GM23338 (cell line): ENCODE results near the gene ANKRD6. TPM values are rescaled to one million over a fixed set of nuclear protein-coding genes. Genes with fewer than 3 reads are reported as not detected.

Experiments
- ATAC-seq: fragments of 200-7000 bp; cut with Tn5 transposase; 3 replicates; pipeline ENCODE4 v1.9.1; 2020
- DNase-seq: peaks from one replicate; pipeline ENCODE4 v3.0.0-alpha.2; 2015; ENCODE audit warnings: low spot score
- H2AFZ ChIP-seq: fragments of 200-600 bp; sonication (generic); 2 replicates; pipeline ENCODE4 v1.8.0; 2016; ENCODE audit warnings: antibody characterized with exemption, mild to moderate bottlenecking, moderate library complexity
- H3F3A ChIP-seq: fragments of 200-600 bp; sonication (generic); replicated peaks from 2 replicates; pipeline ENCODE4 v1.8.0; 2017; ENCODE audit warnings: antibody characterized with exemption, mixed run types, low read depth
- H3K27ac ChIP-seq: fragments of 200-600 bp; sonication (generic); 2 replicates; pipeline ENCODE4 v1.6.1; 2016; ENCODE audit warnings: low read depth
- H3K27me3 ChIP-seq: fragments of 200-600 bp; sonication (generic); 2 replicates; pipeline ENCODE4 v1.8.0; 2016; ENCODE audit warnings: mild to moderate bottlenecking, mixed run types, moderate library complexity; ENCODE audit not compliant: insufficient read depth
- H3K36me3 ChIP-seq: fragments of 200-600 bp; sonication (generic); 2 replicates; pipeline ENCODE4 v1.8.0; 2016; ENCODE audit warnings: mild to moderate bottlenecking; ENCODE audit not compliant: insufficient read depth
- H3K4me1 ChIP-seq: fragments of 200-600 bp; sonication (generic); 2 replicates; pipeline ENCODE4 v1.8.0; 2016; ENCODE audit warnings: mild to moderate bottlenecking, moderate library complexity; ENCODE audit not compliant: insufficient read depth
- H3K4me2 ChIP-seq: fragments of 200-600 bp; sonication (generic); 2 replicates; pipeline ENCODE4 v1.7.1; 2017; ENCODE audit warnings: mixed run types
- H3K4me3 ChIP-seq: fragments of 200-600 bp; sonication (generic); 2 replicates; pipeline ENCODE4 v1.6.1; 2016; ENCODE audit warnings: mixed run types
- H3K79me2 ChIP-seq: fragments of 200-600 bp; sonication (generic); replicated peaks from 2 replicates; pipeline ENCODE4 v1.8.0; 2017; ENCODE audit warnings: mild to moderate bottlenecking; ENCODE audit not compliant: insufficient read depth
- H3K9me2 ChIP-seq: fragments of 200-600 bp; sonication (generic); 2 replicates; pipeline ENCODE4 v1.8.0; 2017; ENCODE audit not compliant: insufficient read depth
- H4K20me1 ChIP-seq: fragments of 200-600 bp; sonication (generic); replicated peaks from 2 replicates; pipeline ENCODE4 v1.8.0; 2017; ENCODE audit warnings: mild to moderate bottlenecking; ENCODE audit not compliant: insufficient read depth
- H3K27ac Mint-ChIP-seq: 2 replicates; pipeline ENCODE4 v1.8.0; 2020; ENCODE audit warnings: inconsistent platforms, mild to moderate bottlenecking, moderate library complexity, mixed read lengths
- H3K27me3 Mint-ChIP-seq: 3 replicates; pipeline ENCODE4 v1.8.0; 2022; ENCODE audit warnings: low read depth, mild to moderate bottlenecking, moderate library complexity, mixed read lengths, inconsistent platforms; ENCODE audit not compliant: insufficient read depth, poor library complexity
- H3K36me3 Mint-ChIP-seq: 3 replicates; pipeline ENCODE4 v1.8.0; 2021; ENCODE audit warnings: low read depth, mild to moderate bottlenecking, inconsistent platforms, moderate library complexity, mixed read lengths
- H3K4me1 Mint-ChIP-seq: 3 replicates; pipeline ENCODE4 v1.8.0; 2020; ENCODE audit warnings: mild to moderate bottlenecking, inconsistent platforms, mixed read lengths
- H3K4me3 Mint-ChIP-seq: 3 replicates; pipeline ENCODE4 v1.8.0; 2021; ENCODE audit warnings: moderate library complexity, mild to moderate bottlenecking, inconsistent platforms, mixed read lengths
- H3K9me3 Mint-ChIP-seq: 3 replicates; pipeline ENCODE4 v1.8.0; 2020; ENCODE audit warnings: moderate library complexity, mild to moderate bottlenecking, inconsistent platforms, mixed read lengths
- CREB1 ChIP-seq: fragments of 250-450 bp; sonication (Bioruptor Pico); IDR thresholded peaks from 2 replicates; pipeline ENCODE4 v1.5.0; 2020; ENCODE audit warnings: low read depth, mild to moderate bottlenecking, moderate library complexity
- JUNB ChIP-seq: IDR thresholded peaks from one replicate; pipeline ENCODE4 v1.6.1; 2016; ENCODE audit warnings: antibody characterized with exemption; ENCODE audit not compliant: unreplicated experiment
- NANOG ChIP-seq: IDR thresholded peaks from 2 replicates; pipeline ENCODE4 v1.6.1; 2016; ENCODE audit warnings: antibody characterized with exemption, borderline replicate concordance
- POLR2AphosphoS5 ChIP-seq: IDR thresholded peaks from 2 replicates; pipeline ENCODE4 v1.6.1; 2016; ENCODE audit warnings: antibody characterized with exemption, low read depth
- STAT1 ChIP-seq: IDR thresholded peaks from one replicate; pipeline ENCODE4 v1.6.1; 2016; ENCODE audit warnings: antibody characterized with exemption; ENCODE audit not compliant: unreplicated experiment
- ZNF114 ChIP-seq: fragments of 250-450 bp; sonication (Bioruptor Pico); IDR thresholded peaks from 2 replicates; pipeline ENCODE4 v1.5.0; 2020; ENCODE audit warnings: mild to moderate bottlenecking, moderate library complexity
- ZNF331 ChIP-seq: fragments of 250-450 bp; sonication (Bioruptor Pico); IDR thresholded peaks from 2 replicates; pipeline ENCODE4 v1.5.0; 2020; ENCODE audit warnings: low read depth, mild to moderate bottlenecking, moderate library complexity
- polyA plus RNA-seq: library from polyadenylated mRNA; unstranded; fragments of >200 nt; fragmentation: Nextera tagmentation; extraction: Ambion mirVana; gene quantifications from 2 replicates; pipeline ENCODE4 v1.2.1, GENCODE V29; 2016
- total RNA-seq: library from RNA; depleted of rRNA; stranded (reverse); fragments of >200 nt; shearing (Covaris generic); gene quantifications from 2 replicates; pipeline ENCODE4 v1.2.3, GENCODE V29; 2014
- TF ChIP-seq, protein P1 (sequence below): fragments of 250-450 bp; sonication (Bioruptor Pico); IDR thresholded peaks from 2 replicates; pipeline ENCODE4 v1.5.0; 2020; ENCODE audit warnings: mild to moderate bottlenecking, moderate library complexity
- TF ChIP-seq, protein P2 (sequence below): IDR thresholded peaks from one replicate; pipeline ENCODE4 v1.6.1; 2018; ENCODE audit warnings: antibody characterized with exemption; ENCODE audit not compliant: unreplicated experiment
- TF ChIP-seq, protein P3 (sequence below): IDR thresholded peaks from 2 replicates; pipeline ENCODE4 v1.6.1; 2016; ENCODE audit warnings: antibody characterized with exemption

ANKRD6 gene
- total and polyA plus RNA-seq, 2 experiments from 2014 or later: 3.2 to 9.2 TPM

DNA sequence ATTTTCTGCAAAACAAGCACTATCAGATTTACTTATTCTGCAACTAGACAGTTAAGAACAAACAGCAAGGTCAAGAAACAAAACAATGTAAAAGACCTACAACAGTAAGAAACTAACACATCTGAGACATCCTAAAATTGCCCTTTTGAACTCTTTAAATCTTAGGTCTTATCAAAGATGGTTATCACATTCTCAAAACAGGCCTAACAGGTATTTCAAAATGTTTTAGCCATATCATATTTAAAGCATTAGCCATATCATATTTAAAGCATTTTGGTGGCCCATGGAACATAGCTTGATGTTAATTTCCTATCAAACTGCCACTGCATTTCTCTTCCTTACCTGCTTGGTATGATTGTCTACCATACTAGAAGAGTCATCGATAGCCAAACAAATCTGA is 216.7 kb downstream of the ANKRD6 start (continued):
- no peak for TF ChIP-seq ZNF331 (CRISPR knock-in tag)

DNA sequence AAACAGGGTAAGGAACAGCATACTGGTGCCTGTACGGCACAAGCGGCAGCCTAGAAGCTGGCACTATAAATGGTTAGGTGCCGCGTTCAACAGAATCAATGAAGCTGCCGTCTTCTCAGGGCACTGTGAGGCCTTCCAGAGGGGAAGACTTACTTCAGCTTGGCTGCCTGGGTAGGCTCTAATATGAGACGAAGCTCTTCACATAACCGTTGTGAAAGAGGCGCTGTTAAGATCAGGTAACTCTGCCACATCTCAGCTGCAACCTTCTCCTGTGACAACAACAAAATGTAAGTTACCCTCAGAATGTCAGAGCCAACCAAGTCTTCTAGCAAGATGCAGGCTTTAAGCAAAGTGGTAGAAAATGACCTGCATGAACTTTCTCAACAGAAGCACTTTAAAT is 217.6 kb downstream of the ANKRD6 start:
- no peak overlapping the region for H3K27ac Mint-ChIP-seq
- no peaks in the 10 kb centered on the region for H3K9me3 Mint-ChIP-seq
- Histone ChIP-seq H2AFZ (no peak overlapping the region), H3K27me3 (no peaks in the 10 kb centered on the region), H3F3A (peaks cover 8% of the 10 kb centered on the region), H3K4me1 (no peaks in the 10 kb centered on the region), H3K36me3 (peaks cover 96% of the 10 kb centered on the region), H3K27ac (no peak overlapping the region; the same call in 1 of the 2 replicates), H3K79me2 (no peaks in the 10 kb centered on the region), H3K4me2 (no peak overlapping the region), H4K20me1 (no peaks in the 10 kb centered on the region; the same call in none of the 2 replicates), H3K9me2 (no peaks in the 10 kb centered on the region), H3K4me3 (no peak overlapping the region)
- no peaks in the 10 kb centered on the region for H3K27me3 Mint-ChIP-seq
- H3K36me3 Mint-ChIP-seq: peaks cover 93% of the 10 kb centered on the region
- DNase-seq (no peak), ATAC-seq (no peak)
- TF ChIP-seq POLR2AphosphoS5 (no peak), ZNF114 (CRISPR knock-in tag) (no peak), JUNB (no peak), NANOG (no peak), ZNF331 (CRISPR knock-in tag) (no peak), STAT1 (no peak), CREB1 (CRISPR knock-in tag) (no peak)
- TF ChIP-seq, protein P1, sequence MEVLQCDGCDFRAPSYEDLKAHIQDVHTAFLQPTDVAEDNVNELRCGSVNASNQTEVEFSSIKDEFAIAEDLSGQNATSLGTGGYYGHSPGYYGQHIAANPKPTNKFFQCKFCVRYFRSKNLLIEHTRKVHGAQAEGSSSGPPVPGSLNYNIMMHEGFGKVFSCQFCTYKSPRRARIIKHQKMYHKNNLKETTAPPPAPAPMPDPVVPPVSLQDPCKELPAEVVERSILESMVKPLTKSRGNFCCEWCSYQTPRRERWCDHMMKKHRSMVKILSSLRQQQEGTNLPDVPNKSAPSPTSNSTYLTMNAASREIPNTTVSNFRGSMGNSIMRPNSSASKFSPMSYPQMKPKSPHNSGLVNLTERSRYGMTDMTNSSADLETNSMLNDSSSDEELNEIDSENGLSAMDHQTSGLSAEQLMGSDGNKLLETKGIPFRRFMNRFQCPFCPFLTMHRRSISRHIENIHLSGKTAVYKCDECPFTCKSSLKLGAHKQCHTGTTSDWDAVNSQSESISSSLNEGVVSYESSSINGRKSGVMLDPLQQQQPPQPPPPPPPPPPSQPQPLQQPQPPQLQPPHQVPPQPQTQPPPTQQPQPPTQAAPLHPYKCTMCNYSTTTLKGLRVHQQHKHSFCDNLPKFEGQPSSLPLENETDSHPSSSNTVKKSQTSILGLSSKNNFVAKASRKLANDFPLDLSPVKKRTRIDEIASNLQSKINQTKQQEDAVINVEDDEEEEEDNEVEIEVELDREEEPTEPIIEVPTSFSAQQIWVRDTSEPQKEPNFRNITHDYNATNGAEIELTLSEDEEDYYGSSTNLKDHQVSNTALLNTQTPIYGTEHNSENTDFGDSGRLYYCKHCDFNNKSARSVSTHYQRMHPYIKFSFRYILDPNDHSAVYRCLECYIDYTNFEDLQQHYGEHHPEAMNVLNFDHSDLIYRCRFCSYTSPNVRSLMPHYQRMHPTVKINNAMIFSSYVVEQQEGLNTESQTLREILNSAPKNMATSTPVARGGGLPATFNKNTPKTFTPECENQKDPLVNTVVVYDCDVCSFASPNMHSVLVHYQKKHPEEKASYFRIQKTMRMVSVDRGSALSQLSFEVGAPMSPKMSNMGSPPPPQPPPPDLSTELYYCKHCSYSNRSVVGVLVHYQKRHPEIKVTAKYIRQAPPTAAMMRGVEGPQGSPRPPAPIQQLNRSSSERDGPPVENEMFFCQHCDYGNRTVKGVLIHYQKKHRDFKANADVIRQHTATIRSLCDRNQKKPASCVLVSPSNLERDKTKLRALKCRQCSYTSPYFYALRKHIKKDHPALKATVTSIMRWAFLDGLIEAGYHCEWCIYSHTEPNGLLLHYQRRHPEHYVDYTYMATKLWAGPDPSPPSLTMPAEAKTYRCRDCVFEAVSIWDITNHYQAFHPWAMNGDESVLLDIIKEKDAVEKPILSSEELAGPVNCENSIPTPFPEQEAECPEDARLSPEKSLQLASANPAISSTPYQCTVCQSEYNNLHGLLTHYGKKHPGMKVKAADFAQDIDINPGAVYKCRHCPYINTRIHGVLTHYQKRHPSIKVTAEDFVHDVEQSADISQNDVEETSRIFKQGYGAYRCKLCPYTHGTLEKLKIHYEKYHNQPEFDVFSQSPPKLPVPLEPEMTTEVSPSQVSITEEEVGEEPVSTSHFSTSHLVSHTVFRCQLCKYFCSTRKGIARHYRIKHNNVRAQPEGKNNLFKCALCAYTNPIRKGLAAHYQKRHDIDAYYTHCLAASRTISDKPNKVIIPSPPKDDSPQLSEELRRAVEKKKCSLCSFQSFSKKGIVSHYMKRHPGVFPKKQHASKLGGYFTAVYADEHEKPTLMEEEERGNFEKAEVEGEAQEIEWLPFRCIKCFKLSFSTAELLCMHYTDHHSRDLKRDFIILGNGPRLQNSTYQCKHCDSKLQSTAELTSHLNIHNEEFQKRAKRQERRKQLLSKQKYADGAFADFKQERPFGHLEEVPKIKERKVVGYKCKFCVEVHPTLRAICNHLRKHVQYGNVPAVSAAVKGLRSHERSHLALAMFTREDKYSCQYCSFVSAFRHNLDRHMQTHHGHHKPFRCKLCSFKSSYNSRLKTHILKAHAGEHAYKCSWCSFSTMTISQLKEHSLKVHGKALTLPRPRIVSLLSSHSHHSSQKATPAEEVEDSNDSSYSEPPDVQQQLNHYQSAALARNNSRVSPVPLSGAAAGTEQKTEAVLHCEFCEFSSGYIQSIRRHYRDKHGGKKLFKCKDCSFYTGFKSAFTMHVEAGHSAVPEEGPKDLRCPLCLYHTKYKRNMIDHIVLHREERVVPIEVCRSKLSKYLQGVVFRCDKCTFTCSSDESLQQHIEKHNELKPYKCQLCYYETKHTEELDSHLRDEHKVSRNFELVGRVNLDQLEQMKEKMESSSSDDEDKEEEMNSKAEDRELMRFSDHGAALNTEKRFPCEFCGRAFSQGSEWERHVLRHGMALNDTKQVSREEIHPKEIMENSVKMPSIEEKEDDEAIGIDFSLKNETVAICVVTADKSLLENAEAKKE (CRISPR knock-in tag): no peak
- TF ChIP-seq, protein P2, sequence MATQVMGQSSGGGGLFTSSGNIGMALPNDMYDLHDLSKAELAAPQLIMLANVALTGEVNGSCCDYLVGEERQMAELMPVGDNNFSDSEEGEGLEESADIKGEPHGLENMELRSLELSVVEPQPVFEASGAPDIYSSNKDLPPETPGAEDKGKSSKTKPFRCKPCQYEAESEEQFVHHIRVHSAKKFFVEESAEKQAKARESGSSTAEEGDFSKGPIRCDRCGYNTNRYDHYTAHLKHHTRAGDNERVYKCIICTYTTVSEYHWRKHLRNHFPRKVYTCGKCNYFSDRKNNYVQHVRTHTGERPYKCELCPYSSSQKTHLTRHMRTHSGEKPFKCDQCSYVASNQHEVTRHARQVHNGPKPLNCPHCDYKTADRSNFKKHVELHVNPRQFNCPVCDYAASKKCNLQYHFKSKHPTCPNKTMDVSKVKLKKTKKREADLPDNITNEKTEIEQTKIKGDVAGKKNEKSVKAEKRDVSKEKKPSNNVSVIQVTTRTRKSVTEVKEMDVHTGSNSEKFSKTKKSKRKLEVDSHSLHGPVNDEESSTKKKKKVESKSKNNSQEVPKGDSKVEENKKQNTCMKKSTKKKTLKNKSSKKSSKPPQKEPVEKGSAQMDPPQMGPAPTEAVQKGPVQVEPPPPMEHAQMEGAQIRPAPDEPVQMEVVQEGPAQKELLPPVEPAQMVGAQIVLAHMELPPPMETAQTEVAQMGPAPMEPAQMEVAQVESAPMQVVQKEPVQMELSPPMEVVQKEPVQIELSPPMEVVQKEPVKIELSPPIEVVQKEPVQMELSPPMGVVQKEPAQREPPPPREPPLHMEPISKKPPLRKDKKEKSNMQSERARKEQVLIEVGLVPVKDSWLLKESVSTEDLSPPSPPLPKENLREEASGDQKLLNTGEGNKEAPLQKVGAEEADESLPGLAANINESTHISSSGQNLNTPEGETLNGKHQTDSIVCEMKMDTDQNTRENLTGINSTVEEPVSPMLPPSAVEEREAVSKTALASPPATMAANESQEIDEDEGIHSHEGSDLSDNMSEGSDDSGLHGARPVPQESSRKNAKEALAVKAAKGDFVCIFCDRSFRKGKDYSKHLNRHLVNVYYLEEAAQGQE: no peak
- TF ChIP-seq, protein P3, sequence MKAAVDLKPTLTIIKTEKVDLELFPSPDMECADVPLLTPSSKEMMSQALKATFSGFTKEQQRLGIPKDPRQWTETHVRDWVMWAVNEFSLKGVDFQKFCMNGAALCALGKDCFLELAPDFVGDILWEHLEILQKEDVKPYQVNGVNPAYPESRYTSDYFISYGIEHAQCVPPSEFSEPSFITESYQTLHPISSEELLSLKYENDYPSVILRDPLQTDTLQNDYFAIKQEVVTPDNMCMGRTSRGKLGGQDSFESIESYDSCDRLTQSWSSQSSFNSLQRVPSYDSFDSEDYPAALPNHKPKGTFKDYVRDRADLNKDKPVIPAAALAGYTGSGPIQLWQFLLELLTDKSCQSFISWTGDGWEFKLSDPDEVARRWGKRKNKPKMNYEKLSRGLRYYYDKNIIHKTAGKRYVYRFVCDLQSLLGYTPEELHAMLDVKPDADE: no peak
- H3K4me3 Mint-ChIP-seq: no peak overlapping the region
- H3K4me1 Mint-ChIP-seq: no peaks in the 10 kb centered on the region
